AG09319 (cell line): ENCODE measurements around the gene BRIP1.

Experiments
- DNase-seq: peaks from one replicate; pipeline ENCODE4 v3.0.0-alpha.2; 2010; ENCODE audit warnings: low read depth; ENCODE audit errors: extremely low read depth
- CTCF ChIP-seq: IDR thresholded peaks from 2 replicates; pipeline ENCODE4 v1.5.1; 2011; ENCODE audit warnings: low read depth, mild to moderate bottlenecking, inconsistent platforms, low read length, moderate library complexity

Gene BRIP1

GRCh38 chr17:61817452-61817851 lies 45.9 kb downstream of the BRIP1 start:
- DNase-seq, result no peak
- no peak for TF ChIP-seq CTCF

GRCh38 chr17:61816538-61816937 lies 46.8 kb downstream of the BRIP1 start:
- DNase-seq, result no peak
- TF ChIP-seq CTCF, result no peak

GRCh38 chr17:61815863-61816503 lies 47.3 kb downstream of the BRIP1 start:
- TF ChIP-seq CTCF, result no peak
- no peak for DNase-seq

GRCh38 chr17:61814485-61814884 lies 48.8 kb downstream of the BRIP1 start:
- no peak for DNase-seq
- TF ChIP-seq CTCF, result no peak

GRCh38 chr17:61813211-61813610 lies 50.1 kb downstream of the BRIP1 start:
- TF ChIP-seq CTCF, result no peak
- DNase-seq, result no peak

- DNase-seq, result no peak
- TF ChIP-seq CTCF, result no peak
These were observed 50.6 kb downstream of the BRIP1 start for GRCh38 chr17:61812747-61813146.

GRCh38 chr17:61809816-61810392 lies 53.4 kb downstream of the BRIP1 start:
- DNase-seq, result peak; percentile 79
- TF ChIP-seq CTCF, result no peak
